Stimulated activated CD4-positive, alpha-beta T cell treated with anti-CD3 and anti-CD28 coated beads, Interleukin-4, amount 100 ng/mL, for 4 hours (primary cell): Measurements from ENCODE around the gene RXRB.
"Not testable (repeated sequence)": the region's sequence is repeated elsewhere in the genome, so short reads cannot be mapped to it uniquely, and the experiment has no call there.

Experiments
- DNase-seq, 2 experiments: peaks; one replicate each; pipeline ENCODE4 v3.0.0-alpha.2; 2020

The RXRB gene

DNA sequence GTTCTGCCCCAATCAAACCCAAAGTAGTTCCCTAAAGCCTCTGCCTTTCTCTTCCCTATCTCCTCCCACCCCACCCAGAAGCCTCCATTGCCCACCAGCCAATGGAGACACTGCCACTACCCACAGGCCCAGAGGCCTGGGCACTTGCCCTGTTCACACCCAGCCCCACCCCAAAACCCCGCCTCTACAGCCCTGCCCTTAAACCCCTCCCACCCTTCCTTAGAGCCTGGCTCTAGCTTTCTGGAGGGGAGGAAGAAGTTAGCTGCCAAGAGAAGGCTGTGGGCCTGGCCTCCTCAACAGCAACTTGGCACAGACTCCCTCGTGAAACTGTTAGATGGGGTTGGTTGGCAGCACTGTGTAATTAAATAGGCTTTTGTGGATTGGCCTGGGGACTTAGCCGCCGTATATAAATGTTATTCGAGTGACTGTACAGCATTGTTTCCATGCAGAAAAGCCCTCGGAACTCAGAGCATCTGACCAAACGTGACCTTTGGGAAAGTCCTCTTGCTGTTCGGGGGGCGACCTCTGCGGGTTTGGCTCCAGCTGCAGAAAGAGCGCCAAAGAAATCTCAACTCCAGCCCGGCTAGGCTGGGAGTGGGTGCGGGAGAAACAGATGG, 39.6 kb downstream of the RXRB start:
- no peak for DNase-seq

DNA sequence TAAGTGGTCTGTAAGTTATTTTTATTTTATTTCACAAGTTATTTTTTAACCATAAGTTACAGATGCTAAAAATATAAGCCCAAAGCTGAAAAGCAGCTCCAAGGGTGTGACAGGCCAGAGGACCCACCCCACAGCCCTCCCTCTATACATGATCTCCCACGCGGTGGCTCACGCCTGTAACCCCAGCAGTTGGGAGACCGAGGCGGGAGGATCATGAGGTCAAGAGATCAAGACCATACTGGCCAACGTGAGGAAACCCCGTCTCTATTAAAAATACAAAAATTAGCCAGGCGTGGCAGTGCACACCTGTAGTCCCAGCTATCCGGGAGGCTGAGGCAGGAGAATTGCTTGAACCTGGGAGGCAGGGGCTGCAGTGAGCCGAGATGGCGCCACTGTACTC, 40.4 kb downstream of the RXRB start:
- no peak for DNase-seq

DNA sequence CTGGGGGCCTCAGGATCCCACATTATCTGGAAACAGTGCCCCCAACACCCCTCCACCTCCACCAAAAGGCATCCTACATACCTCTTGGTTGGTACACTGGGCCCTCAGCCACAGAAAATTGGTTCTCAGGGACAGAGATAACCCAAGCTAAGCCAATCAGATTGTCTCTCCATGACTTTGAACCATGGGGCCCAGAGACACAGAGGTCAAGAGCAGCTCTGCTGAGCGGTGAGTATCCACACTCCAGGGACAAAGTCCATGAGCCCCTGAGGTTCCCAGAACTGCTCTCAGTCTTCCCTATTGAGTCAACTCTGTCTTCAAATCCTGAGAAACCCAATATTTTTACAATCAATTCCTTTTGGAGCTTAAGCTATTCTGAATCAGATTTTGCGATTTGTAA, 43.5 kb downstream of the RXRB start:
- DNase-seq = no peak

DNA sequence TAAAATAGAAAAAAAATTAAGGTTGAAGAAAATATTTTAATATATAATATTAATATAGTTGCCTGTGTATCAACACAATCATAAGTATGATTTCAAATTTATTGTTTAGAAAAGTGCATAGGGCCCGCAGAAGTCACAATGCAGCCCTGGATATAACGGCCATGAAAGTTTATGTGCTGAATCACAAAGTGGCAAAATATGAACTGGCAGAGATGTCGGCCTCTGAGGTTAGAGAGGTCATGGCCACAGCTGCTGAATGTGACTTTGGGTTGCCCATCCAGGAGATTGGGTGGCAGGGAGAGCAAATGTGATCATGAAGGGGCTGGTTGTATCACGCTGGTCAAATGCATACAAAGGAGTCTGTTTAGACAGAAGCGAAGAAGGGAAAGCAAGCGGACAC, 43.9 kb downstream of the RXRB start:
- DNase-seq = no peak

DNA sequence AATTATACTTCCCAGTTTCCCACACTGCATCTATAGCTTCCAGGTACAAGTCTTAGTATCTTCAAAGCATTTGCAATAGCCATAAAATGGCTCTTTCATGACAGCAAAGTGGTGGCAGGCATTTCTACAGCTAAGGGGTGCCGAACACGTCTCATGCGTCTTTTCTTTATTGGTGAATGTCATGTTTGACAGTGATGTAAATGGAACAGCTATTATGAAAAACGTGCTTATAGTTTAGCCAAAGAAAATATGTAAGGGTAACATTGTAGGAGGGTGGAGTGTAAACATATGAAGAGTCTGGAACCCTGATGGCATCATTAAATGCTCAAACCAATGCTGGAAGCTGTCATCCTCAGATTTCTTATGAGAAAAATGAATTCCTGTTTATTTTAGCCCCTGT, 46.1 kb downstream of the RXRB start:
- no peak for DNase-seq

DNA sequence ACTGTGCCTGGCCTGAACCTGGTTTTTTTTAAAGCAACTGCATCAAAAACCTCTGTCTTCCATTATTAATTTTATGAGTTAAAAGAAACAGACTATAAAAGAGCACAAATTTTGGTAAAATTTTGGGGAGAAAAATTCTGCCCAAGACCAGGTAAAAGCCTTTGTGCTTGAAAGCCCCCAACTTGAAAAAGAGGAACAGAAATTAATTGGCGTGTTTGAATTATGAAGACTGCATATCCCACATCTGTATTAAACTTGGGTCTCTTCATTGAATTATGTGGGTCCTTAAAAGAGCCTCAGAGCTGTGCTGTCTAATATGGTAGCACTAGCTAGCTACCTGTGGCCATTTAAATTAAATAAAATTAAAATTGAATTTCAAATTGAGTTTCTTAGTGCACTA, 49.4 kb downstream of the RXRB start:
- DNase-seq = no peak

DNA sequence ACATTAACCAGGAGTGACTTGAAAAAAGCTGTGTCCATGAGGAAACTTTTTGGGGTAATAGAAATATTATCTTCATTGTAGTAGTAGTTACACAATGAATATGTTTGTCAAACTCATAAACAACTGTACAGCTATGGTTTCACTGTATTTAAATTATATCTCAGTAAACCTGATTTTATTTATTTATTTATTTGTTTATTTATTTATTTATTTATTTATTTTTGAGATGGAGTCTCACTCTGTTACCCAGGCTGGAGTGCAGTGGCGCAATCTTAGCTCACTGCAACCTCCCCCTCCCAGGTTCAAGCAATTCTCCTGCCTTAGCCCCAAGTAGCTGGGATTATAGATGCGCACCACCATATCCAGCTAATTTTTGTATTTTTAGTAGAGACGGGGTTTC, 49.9 kb downstream of the RXRB start:
- DNase-seq = not testable (repeated sequence)

DNA sequence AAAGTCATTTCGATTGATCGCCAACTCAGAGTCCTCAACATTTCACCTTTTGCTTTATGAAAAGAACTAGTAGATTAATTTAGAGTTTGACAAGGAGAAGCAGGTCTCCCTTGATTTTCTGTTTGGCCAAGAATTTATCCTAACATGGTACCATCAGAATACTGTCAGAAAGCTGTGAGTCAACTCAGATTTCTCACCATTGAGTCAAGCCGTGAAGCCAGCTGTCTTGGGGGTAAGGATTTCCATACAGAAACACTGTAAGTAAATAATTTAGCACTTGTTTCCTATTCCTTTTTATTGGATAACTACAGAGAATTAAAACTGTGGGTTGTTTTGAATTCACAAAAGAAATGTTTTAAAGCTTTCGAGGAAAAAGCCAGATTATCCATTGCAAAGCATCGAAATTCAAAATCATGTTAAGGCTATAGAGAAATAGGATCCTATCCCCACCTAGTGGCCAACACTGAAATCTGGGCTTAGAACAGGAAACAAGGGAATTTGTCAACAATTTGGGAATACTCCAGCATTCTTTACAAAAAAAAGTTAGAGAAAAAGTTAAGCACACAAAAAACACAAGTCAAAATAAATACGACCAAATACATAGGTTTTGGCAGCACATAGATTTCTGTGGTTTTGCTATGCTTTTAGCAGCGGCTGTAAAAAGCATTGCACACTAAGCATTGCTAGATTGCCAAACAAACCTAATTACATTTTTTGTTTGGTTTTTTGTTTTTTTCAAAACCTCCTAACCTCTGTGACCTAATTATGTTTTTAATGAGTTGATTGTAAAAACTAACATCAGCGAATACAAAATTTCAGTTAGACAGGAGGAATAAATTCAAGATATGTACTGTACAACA, 52.4 kb downstream of the RXRB start:
- no peak for DNase-seq

DNA sequence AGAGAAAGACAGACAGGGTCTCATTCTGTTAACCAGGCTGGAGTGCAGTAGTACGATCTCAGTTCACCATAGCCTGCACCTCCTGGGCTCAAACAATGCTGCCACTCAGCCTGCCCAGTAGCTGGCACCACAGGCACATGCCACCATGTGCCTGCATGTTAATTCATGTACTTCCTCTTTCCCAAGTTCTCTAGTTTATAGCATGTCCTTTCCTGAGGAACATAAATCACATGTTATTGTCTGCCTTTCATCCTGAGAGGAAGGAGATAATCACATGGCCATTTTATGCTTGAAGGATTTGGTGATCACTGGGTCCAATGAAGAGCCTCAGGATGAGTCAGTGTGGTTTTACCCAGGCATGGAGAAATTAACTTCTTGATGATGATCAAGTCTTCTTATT, 56.1 kb downstream of the RXRB start:
- DNase-seq = no peak
